Smooth muscle cell (in vitro differentiated cells): ENCODE results near the gene EVI5. TPM values are rescaled to one million over a fixed set of nuclear protein-coding genes. Genes with fewer than 3 reads are reported as not detected.
A peak's percentile ranks its signal among the peaks of the same experiment; 100 is the strongest.

Experiments used
- DNase-seq: peaks from one replicate; lab custom pipeline; 2025; ENCODE audit not compliant: unreplicated experiment; lab: John Stamatoyannopoulos, UW
- H2AFZ ChIP-seq: fragments of 200-600 bp; sonication (generic); 2 replicates; pipeline ENCODE4 v1.6.0; 2016; ENCODE audit warnings: antibody characterized with exemption, low read depth, mild to moderate bottlenecking
- H3F3A ChIP-seq: fragments of 200-600 bp; sonication (generic); 2 replicates; pipeline ENCODE4 v1.6.0; 2017; ENCODE audit warnings: antibody characterized with exemption, low read depth
- H3K27ac ChIP-seq: fragments of 200-600 bp; sonication (generic); 2 replicates; pipeline ENCODE4 v1.5.1; 2016; ENCODE audit warnings: low read depth, mild to moderate bottlenecking
- H3K27me3 ChIP-seq: fragments of 200-600 bp; sonication (generic); 2 replicates; pipeline ENCODE4 v1.6.1; 2016; ENCODE audit warnings: low read depth, mild to moderate bottlenecking
- H3K36me3 ChIP-seq: fragments of 200-600 bp; sonication (generic); 2 replicates; pipeline ENCODE4 v1.5.1; 2016; ENCODE audit warnings: low read depth
- H3K4me1 ChIP-seq: fragments of 200-600 bp; sonication (generic); 2 replicates; pipeline ENCODE4 v1.5.1; 2016; ENCODE audit warnings: low read depth
- H3K4me2 ChIP-seq: fragments of 200-600 bp; sonication (generic); 2 replicates; pipeline ENCODE4 v1.6.0; 2016; ENCODE audit warnings: mild to moderate bottlenecking
- H3K4me3 ChIP-seq: fragments of 200-600 bp; sonication (generic); 2 replicates; pipeline ENCODE4 v1.5.1; 2016; ENCODE audit warnings: mild to moderate bottlenecking
- H3K79me2 ChIP-seq: fragments of 200-600 bp; sonication (generic); 2 replicates; pipeline ENCODE4 v1.6.0; 2016; ENCODE audit warnings: low read depth, mild to moderate bottlenecking
- H3K9ac ChIP-seq: fragments of 200-600 bp; sonication (generic); 2 replicates; pipeline ENCODE4 v1.6.0; 2016; ENCODE audit warnings: low read depth
- H3K9me3 ChIP-seq: fragments of 200-600 bp; sonication (generic); replicated peaks from 2 replicates; pipeline ENCODE4 v1.5.1; 2016; ENCODE audit warnings: low read depth
- H4K20me1 ChIP-seq: fragments of 200-600 bp; sonication (generic); 2 replicates; pipeline ENCODE4 v1.6.0; 2016; ENCODE audit warnings: low read depth
- CTCF ChIP-seq: fragments of 200-600 bp; sonication (generic); IDR thresholded peaks from 2 replicates; pipeline ENCODE4 v1.5.1; 2017; ENCODE audit warnings: borderline replicate concordance, mild to moderate bottlenecking, antibody characterized with exemption; ENCODE audit not compliant: insufficient read depth, poor library complexity, severe bottlenecking
- WGBS: methylation state at CpG from one replicate; pipeline ENCODE4 v1.1.7; 2016; ENCODE audit warnings: low lambda C conversion rate; 5-methylcytosine and 5-hydroxymethylcytosine counted together
- polyA plus RNA-seq: library from polyadenylated mRNA; unstranded; fragments of >200 nt; fragmentation: Nextera tagmentation; extraction: Ambion mirVana; gene quantifications from 2 replicates; pipeline ENCODE4 v1.2.1, GENCODE V29; 2016
- total RNA-seq: library from RNA; depleted of rRNA; stranded (reverse); fragments of >200 nt; gene quantifications from 2 replicates; pipeline ENCODE4 v1.2.3, GENCODE V29; 2014

The EVI5 gene
- total and polyA plus RNA-seq, 2 experiments from 2014 or later, result 35.4 to 47.6 TPM

DNA sequence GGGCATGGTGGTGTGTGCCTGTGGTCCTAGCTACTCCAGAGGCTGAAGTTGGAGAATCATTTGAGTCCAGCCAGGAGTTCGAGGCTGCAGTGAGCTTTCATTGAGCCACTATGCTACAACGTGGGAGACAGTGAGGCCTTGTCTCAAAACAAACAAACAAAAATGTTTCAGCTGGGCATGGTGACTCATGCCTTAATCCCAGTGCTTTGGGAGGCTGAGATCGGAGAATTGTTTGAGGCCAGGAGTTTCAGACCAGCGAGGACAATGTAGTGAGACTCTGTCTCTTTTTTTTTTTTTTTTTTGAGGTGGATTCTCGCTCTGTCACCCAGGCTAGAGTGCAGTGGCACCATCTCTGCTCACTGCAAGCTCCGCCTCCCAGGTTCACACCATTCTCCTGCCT lies 41.9 kb upstream of the EVI5 start:
- no peak for TF ChIP-seq CTCF
- Histone ChIP-seq H3K9me3 (no peaks in the 10 kb centered on the region), H3K79me2 (no peaks in the 10 kb centered on the region), H3K36me3 (no peaks in the 10 kb centered on the region), H3K9ac (no peak overlapping the region), H2AFZ (no peak overlapping the region), H3K4me2 (no peak overlapping the region), H3F3A (no peaks in the 10 kb centered on the region), H3K4me3 (no peak overlapping the region), H3K4me1 (no peaks in the 10 kb centered on the region), H3K27me3 (no peaks in the 10 kb centered on the region), H3K27ac (no peak overlapping the region), H4K20me1 (no peaks in the 10 kb centered on the region)
- 37% methylated on average over 4 of the region's 6 CpGs for WGBS
- no peak for DNase-seq

GRCh38 chr1:92822879-92823278 lies 38.0 kb upstream of the EVI5 start:
- no peaks in the 10 kb centered on the region for H3F3A ChIP-seq
- H3K9ac ChIP-seq, result no peak overlapping the region
- TF ChIP-seq CTCF, result no peak
- no peak overlapping the region for H3K4me2 ChIP-seq
- H3K9me3 ChIP-seq, result no peaks in the 10 kb centered on the region
- no peak for DNase-seq
- H3K4me1 ChIP-seq, result no peaks in the 10 kb centered on the region
- H3K36me3 ChIP-seq, result no peaks in the 10 kb centered on the region
- H3K27me3 ChIP-seq, result no peaks in the 10 kb centered on the region
- H3K27ac ChIP-seq, result no peak overlapping the region
- 71% methylated on average over 3 of the region's 3 CpGs for WGBS
- H4K20me1 ChIP-seq, result no peaks in the 10 kb centered on the region
- no peaks in the 10 kb centered on the region for H3K79me2 ChIP-seq
- H2AFZ ChIP-seq, result no peak overlapping the region
- H3K4me3 ChIP-seq, result no peak overlapping the region

DNA sequence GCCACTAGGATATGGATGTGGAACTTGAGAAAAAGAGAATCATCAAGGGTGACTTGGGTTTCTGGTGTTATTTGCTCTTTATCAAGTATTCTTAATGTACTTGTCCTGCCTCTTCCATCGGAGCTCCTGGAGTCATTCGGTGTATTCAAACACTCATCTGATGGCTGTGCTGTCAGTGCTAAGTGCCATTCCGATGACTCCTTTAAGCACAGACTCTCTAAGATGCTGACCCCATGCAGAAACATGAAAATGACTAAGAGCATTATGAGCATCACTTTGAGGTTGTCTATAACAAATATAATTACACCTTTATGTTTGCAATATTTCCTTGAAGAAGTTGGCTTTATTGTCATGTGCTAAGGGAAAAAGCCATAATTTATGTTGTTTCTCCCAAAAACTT lies 35.6 kb upstream of the EVI5 start:
- H4K20me1 ChIP-seq, result no peaks in the 10 kb centered on the region
- H3K79me2 ChIP-seq, result no peaks in the 10 kb centered on the region
- no peak overlapping the region for H2AFZ ChIP-seq
- no peak overlapping the region for H3K4me3 ChIP-seq
- no peak for DNase-seq
- H3K36me3 ChIP-seq, result no peaks in the 10 kb centered on the region
- no peak overlapping the region for H3K27ac ChIP-seq
- H3K4me2 ChIP-seq, result no peak overlapping the region
- H3K4me1 ChIP-seq, result no peaks in the 10 kb centered on the region
- no peaks in the 10 kb centered on the region for H3K27me3 ChIP-seq
- no peaks in the 10 kb centered on the region for H3K9me3 ChIP-seq
- no peaks in the 10 kb centered on the region for H3F3A ChIP-seq
- WGBS, result 64% methylated on average over 3 of the region's 3 CpGs
- TF ChIP-seq CTCF, result no peak
- H3K9ac ChIP-seq, result no peak overlapping the region

DNA sequence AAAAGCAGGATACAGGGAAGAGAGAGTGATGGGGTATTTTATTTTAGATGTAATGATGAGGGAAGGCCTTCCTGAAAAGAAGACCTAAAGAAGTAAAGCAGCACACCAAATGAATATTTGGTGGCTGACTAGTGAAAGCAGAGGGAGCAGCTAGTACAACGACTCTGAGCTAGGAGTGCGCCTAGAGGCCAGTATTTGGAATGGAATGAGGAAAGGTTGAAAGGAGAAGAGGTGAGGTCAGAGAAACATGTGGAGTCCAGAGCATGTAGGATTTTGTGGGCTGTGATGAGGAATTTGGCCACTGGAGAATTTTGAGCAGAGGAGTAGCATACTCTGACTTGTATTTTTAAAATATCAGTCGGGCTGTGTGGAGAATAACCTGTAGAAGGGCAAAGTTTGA lies 35.1 kb upstream of the EVI5 start:
- H2AFZ ChIP-seq, result peak overlapping the region; percentile 43
- H3K79me2 ChIP-seq, result no peaks in the 10 kb centered on the region
- H3F3A ChIP-seq, result no peaks in the 10 kb centered on the region
- H3K4me1 ChIP-seq, result no peaks in the 10 kb centered on the region
- TF ChIP-seq CTCF, result no peak
- H3K9me3 ChIP-seq, result no peaks in the 10 kb centered on the region
- no peak overlapping the region for H3K4me2 ChIP-seq
- H3K27ac ChIP-seq, result no peak overlapping the region
- 59% methylated on average over 3 of the region's 3 CpGs for WGBS
- no peaks in the 10 kb centered on the region for H3K36me3 ChIP-seq
- H3K27me3 ChIP-seq, result no peaks in the 10 kb centered on the region
- H4K20me1 ChIP-seq, result no peaks in the 10 kb centered on the region
- no peak for DNase-seq
- no peak overlapping the region for H3K9ac ChIP-seq
- no peak overlapping the region for H3K4me3 ChIP-seq
